DND-41 (cell line): ENCODE data around the gene FARP1.

Source experiments
- ATAC-seq: fragments of 200-7000 bp; cut with Tn5 transposase; 3 replicates; pipeline ENCODE4 v1.9.1; 2021; ENCODE audit warnings: low read depth; ENCODE audit not compliant: insufficient read depth
- DNase-seq: peaks from one replicate; pipeline ENCODE4 v3.0.0-alpha.2; 2020
- H2AFZ ChIP-seq: 2 replicates; pipeline ENCODE4 v1.6.0; 2012; ENCODE audit warnings: low read depth, low read length
- H3K27ac ChIP-seq: 2 replicates; pipeline ENCODE4 v1.5.1; 2012; ENCODE audit warnings: low read length, inconsistent platforms
- H3K27me3 ChIP-seq: fragments of 200-600 bp; sonication (generic); 2 replicates; pipeline ENCODE4 v1.6.0; 2012; ENCODE audit warnings: low read length, mild to moderate bottlenecking, inconsistent platforms; ENCODE audit not compliant: insufficient read depth, poor library complexity
- H3K36me3 ChIP-seq: 2 replicates; pipeline ENCODE4 v1.5.1; 2012; ENCODE audit warnings: low read length, inconsistent platforms; ENCODE audit not compliant: insufficient read depth
- H3K4me1 ChIP-seq: 2 replicates; pipeline ENCODE4 v1.5.1; 2012; ENCODE audit warnings: mild to moderate bottlenecking, low read length; ENCODE audit not compliant: insufficient read depth
- H3K4me2 ChIP-seq: 2 replicates; pipeline ENCODE4 v1.6.0; 2012; ENCODE audit warnings: mild to moderate bottlenecking, moderate library complexity, low read length, inconsistent platforms; ENCODE audit not compliant: insufficient read depth
- H3K4me3 ChIP-seq, 2 experiments: fragments of 200-600 bp in 1 of 2; shearing (Covaris generic) in 1 of 2; 2 replicates each; pipeline ENCODE4 v1.5.1; 2012 to 2016; ENCODE audit warnings: inconsistent platforms in 2 of 2, low read length in 2 of 2, mild to moderate bottlenecking in 2 of 2, low read depth in 1 of 2, moderate library complexity in 1 of 2
- H3K79me2 ChIP-seq: 2 replicates; pipeline ENCODE4 v1.6.0; 2012; ENCODE audit warnings: low read length, inconsistent platforms; ENCODE audit not compliant: insufficient read depth
- H3K9ac ChIP-seq: 2 replicates; pipeline ENCODE4 v1.6.0; 2012; ENCODE audit warnings: low read depth, mild to moderate bottlenecking, inconsistent platforms, low read length, moderate library complexity
- H3K9me3 ChIP-seq: 2 replicates; pipeline ENCODE4 v1.5.1; 2012; ENCODE audit warnings: low read length, moderate library complexity, mild to moderate bottlenecking, inconsistent platforms; ENCODE audit not compliant: insufficient read depth, severe bottlenecking
- H4K20me1 ChIP-seq: 2 replicates; pipeline ENCODE4 v1.6.0; 2012; ENCODE audit warnings: low read length; ENCODE audit not compliant: insufficient read depth
- EZH2 ChIP-seq: IDR thresholded peaks from 3 replicates; pipeline ENCODE4 v1.6.1; 2012; ENCODE audit warnings: borderline replicate concordance, low read depth, mild to moderate bottlenecking, moderate library complexity, low read length, inconsistent platforms; ENCODE audit not compliant: severe bottlenecking
- TF ChIP-seq, protein P1 (sequence below): IDR thresholded peaks from 2 replicates; pipeline ENCODE4 v1.5.1; 2012; ENCODE audit warnings: borderline replicate concordance, low read length, moderate library complexity, mild to moderate bottlenecking; ENCODE audit not compliant: poor library complexity, severe bottlenecking; ENCODE audit errors: extremely low read depth

Gene FARP1

DNA sequence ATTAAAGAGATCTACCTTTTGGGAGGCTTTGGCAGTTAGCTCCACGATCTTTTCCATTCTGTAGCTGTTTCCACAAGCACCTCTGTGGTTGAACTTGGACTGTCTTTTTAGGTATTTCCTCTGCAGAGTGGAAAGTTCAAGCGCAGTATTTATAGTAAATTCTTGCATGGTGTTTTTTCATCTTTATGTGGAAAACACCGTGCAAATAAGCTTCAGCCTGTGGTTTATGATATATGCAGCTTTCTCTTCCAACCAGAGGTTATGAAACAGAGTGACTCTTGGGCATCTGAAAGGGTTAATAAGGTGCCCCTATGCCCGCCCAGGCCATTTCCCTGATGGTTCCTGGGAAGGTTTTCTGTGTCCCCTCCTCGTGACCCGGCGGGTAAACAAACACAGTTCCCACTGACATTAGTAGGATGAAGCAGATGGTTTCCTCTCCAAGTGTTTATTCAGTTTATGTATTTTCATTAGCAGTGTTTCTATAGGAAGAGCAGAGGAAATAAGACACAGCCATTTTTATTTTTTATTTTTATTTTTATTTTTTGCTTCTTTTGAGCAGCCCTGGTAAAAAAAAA is 73.9 kb downstream of the FARP1 start:
- no peak for DNase-seq
- Histone ChIP-seq H3K4me2 (no peak overlapping the region), H4K20me1 (no peaks in the 10 kb centered on the region; the same call in 1 of the 2 replicates)

DNA sequence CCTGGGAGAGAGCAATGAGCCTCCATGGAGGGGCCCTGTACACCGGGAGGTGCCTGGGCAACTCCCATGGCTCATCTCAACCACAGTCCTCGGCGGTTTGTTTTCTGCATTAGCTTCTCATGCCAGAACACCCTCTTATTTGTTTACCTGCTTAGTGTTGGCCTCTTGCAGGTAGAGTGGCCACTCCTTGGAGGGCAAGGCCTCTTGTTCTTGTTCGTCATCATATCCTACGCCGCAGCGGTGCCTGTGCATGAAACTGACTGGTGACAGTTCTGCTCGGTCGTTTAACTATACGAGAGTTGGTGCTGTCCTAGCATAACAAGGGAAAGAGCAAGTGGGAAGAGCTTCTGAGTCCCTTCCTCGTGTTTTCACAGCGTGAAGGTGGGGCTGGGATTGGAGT is 74.7 kb downstream of the FARP1 start:
- no peaks in the 10 kb centered on the region; the same call in 1 of the 2 replicates for H4K20me1 ChIP-seq
- peak overlapping the region; percentile 33; the same call in 1 of the 2 replicates for H2AFZ ChIP-seq
- no peaks in the 10 kb centered on the region for H3K36me3 ChIP-seq
- H3K27ac ChIP-seq: no peak overlapping the region
- peaks cover 3% of the 10 kb centered on the region for H3K27me3 ChIP-seq
- H3K9me3 ChIP-seq: no peaks in the 10 kb centered on the region
- H3K9ac ChIP-seq: no peak overlapping the region
- no peak for DNase-seq
- no peak overlapping the region for H3K4me3 ChIP-seq
- no peak overlapping the region for H3K4me2 ChIP-seq
- no peaks in the 10 kb centered on the region for H3K4me1 ChIP-seq
- no peak for ATAC-seq
- TF ChIP-seq, protein P1, sequence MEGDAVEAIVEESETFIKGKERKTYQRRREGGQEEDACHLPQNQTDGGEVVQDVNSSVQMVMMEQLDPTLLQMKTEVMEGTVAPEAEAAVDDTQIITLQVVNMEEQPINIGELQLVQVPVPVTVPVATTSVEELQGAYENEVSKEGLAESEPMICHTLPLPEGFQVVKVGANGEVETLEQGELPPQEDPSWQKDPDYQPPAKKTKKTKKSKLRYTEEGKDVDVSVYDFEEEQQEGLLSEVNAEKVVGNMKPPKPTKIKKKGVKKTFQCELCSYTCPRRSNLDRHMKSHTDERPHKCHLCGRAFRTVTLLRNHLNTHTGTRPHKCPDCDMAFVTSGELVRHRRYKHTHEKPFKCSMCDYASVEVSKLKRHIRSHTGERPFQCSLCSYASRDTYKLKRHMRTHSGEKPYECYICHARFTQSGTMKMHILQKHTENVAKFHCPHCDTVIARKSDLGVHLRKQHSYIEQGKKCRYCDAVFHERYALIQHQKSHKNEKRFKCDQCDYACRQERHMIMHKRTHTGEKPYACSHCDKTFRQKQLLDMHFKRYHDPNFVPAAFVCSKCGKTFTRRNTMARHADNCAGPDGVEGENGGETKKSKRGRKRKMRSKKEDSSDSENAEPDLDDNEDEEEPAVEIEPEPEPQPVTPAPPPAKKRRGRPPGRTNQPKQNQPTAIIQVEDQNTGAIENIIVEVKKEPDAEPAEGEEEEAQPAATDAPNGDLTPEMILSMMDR: no peak
- no peak for TF ChIP-seq EZH2
- H3K79me2 ChIP-seq: no peaks in the 10 kb centered on the region

More for the DNA sequence above, 73.9 kb downstream of the FARP1 start:
- no peaks in the 10 kb centered on the region for H3K4me1 ChIP-seq
- H2AFZ ChIP-seq: no peak overlapping the region
- TF ChIP-seq EZH2: no peak
- TF ChIP-seq, protein P1: no peak
- H3K79me2 ChIP-seq: no peaks in the 10 kb centered on the region
- H3K9me3 ChIP-seq: no peaks in the 10 kb centered on the region
- H3K9ac ChIP-seq: no peak overlapping the region
- H3K36me3 ChIP-seq: no peaks in the 10 kb centered on the region
- H3K27me3 ChIP-seq: peaks cover 3% of the 10 kb centered on the region
- no peak overlapping the region for H3K4me3 ChIP-seq
- no peak overlapping the region for H3K27ac ChIP-seq
- no peak for ATAC-seq

DNA sequence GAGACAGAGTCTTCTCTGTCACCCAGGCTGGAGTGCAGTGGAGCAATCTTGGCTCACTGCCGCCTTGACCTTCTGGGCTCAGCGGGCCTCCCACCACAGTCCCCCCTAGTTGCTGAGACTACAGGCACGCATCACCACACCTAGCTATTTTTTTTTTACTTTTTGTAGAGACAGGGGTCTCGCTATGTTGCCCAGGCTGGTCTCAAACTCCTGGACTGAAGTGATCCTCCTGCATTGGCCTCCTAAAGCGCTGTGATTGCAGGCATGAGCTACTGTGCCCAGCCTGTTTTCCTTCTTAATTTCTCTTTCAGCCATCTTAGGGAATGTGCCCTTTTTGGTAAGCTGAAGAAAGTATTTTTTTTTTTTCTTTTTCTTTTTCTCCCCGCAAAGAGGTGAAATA is 76.8 kb downstream of the FARP1 start:
- H2AFZ ChIP-seq: no peak overlapping the region
- DNase-seq (no peak), ATAC-seq (no peak)
- no peaks in the 10 kb centered on the region for H3K9me3 ChIP-seq
- TF ChIP-seq EZH2: no peak
- TF ChIP-seq, protein P1: no peak
- no peaks in the 10 kb centered on the region for H3K36me3 ChIP-seq
- H3K4me1 ChIP-seq: no peaks in the 10 kb centered on the region
- peaks cover 5% of the 10 kb centered on the region for H3K27me3 ChIP-seq
- H4K20me1 ChIP-seq: no peaks in the 10 kb centered on the region; the same call in 1 of the 2 replicates
- H3K4me3 ChIP-seq: no peak overlapping the region
- no peak overlapping the region for H3K9ac ChIP-seq
- no peak overlapping the region for H3K27ac ChIP-seq
- H3K79me2 ChIP-seq: no peaks in the 10 kb centered on the region
- no peak overlapping the region for H3K4me2 ChIP-seq
